Measurements from ENCODE around the gene CDCA5.

CDCA5 gene

GRCh38 chr11:65129649-65130441 lies 46.0 kb upstream of the CDCA5 start:
- FAIRE-seq (no peak), DNase-seq (ENCODE audit: insufficient read length, low spot score) (no peak)
- no peak for TF ChIP-seq CTCF (IDR thresholded peaks at IDR 0.05; ENCODE audit: insufficient read depth, missing control alignments)

- no peak for TF ChIP-seq CTCF (IDR thresholded peaks at IDR 0.05; ENCODE audit: insufficient read depth, missing control alignments)
- FAIRE-seq (no peak), DNase-seq (ENCODE audit: insufficient read length, low spot score) (no peak)
Observed at GRCh38 chr11:65128182-65129145, 44.6 kb upstream of the CDCA5 start.

- FAIRE-seq (no peak), DNase-seq (ENCODE audit: insufficient read length, low spot score) (no peak)
- no peak for TF ChIP-seq CTCF (IDR thresholded peaks at IDR 0.05; ENCODE audit: insufficient read depth, missing control alignments)
Observed at GRCh38 chr11:65127473-65128181, 43.8 kb upstream of the CDCA5 start.

GRCh38 chr11:65126624-65127274 lies 42.9 kb upstream of the CDCA5 start:
- DNase-seq (ENCODE audit: insufficient read length, low spot score) (no peak), FAIRE-seq (no peak)
- TF ChIP-seq CTCF (IDR thresholded peaks at IDR 0.05; ENCODE audit: insufficient read depth, missing control alignments): no peak

GRCh38 chr11:65125197-65126056 lies 41.6 kb upstream of the CDCA5 start:
- no peak for FAIRE-seq
- DNase-seq (ENCODE audit: insufficient read length, low spot score): no peak
- TF ChIP-seq CTCF (IDR thresholded peaks at IDR 0.05; ENCODE audit: insufficient read depth, missing control alignments): no peak
